ENCODE results near the gene NOD1.
"Not testable (repeated sequence)": the region's sequence is repeated elsewhere in the genome, so short reads cannot be mapped to it uniquely, and the experiment has no call there.

The NOD1 gene

DNA sequence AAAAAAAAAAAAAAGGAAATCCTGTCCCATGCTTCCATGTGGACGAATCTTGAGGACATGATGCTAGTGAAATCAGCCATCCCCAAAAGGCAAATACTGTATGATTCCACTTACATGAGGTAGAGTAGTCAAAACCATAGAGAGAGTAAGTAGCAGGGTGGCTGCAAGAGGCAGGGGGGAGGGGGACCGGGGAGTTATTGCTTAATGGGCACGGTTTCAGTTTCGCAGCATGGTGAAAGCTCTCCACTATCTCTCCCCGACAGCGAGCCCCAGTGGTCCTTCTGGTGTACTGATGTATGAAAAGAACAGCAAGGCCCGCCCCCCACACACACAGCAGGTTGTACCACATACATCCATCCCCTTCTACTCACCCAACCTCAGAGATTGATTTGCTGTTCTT is 32.8 kb downstream of the NOD1 start:
- peak; percentile 68 for DNase-seq

DNA sequence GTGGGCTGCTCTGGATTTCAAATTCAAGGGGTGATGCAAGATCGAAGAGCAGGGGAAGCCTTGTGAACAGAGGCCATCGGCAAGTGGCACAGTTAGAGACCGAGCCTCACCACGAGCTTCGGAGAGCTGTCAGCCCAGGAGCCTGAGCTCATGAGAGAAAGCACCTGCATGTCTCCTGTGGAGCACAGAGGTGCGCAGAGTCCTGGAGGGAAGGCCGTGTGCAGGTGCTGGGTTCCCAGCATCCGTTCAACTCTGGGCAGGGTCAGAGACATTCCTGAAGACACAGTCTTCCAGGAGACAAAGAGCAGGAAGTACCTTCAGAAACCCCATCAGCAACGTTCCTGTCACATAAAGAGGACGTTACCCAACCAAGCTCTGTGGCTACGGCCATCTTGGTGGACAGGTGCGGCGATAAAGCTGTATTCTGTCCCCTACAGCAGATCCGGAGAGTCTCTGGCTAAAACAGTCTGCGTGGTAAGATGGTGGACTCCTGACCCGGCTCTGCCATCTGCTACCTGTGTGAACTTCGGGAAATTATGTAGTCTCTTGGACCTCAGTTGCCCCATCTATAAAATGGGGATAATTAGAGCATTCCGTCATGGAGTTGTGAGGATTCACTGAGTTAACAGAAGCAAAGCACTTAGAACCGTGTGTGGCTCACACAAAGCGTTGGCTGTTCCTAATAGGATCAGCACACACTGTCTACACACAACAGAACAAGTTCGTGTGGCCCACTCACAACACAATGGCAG is 40.6 kb downstream of the NOD1 start:
- DNase-seq, result no peak

DNA sequence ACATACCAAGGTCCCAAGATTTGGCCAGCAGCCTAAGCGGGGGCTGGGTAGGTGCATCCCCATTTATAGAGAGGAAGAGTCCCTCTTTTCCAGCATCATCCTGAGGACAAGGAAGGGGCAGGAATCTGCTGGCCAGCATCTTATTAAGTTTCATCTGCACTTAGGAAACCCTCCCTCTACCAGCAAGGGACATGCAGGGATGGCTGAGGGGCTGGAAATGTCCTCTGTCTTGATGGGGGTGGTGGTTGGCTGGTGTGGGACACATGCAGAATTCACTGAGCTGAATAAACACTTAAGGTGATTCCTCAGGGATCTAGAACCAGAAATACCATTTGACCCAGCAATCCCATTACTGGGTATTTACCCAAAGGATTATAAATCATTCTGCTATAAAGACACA is 42.1 kb downstream of the NOD1 start:
- no peak for DNase-seq

GRCh38 chr7:30436046-30436445 is 42.5 kb downstream of the NOD1 start:
- DNase-seq, result no peak

GRCh38 chr7:30434140-30434799 is 44.3 kb downstream of the NOD1 start:
- no peak for DNase-seq

DNA sequence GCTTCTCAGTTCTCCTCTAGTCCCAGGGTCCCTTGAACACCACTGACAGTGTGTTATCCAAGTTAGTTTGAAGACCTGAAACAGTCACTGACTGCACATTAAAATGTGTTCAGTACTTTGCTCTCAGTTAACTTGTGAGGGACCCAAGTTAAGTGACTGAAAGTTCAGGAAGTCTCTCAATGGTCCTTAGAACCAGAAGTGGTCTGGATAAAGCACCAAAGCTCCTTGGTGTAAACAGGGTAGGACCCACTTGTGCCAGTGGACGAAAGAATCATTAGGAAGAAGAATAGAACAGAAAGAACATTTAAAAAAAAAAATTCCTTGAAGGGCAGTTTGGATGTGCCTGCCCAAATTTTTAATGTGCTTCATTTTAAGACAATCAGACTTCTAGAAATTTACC is 45.1 kb downstream of the NOD1 start:
- no peak for DNase-seq

DNA sequence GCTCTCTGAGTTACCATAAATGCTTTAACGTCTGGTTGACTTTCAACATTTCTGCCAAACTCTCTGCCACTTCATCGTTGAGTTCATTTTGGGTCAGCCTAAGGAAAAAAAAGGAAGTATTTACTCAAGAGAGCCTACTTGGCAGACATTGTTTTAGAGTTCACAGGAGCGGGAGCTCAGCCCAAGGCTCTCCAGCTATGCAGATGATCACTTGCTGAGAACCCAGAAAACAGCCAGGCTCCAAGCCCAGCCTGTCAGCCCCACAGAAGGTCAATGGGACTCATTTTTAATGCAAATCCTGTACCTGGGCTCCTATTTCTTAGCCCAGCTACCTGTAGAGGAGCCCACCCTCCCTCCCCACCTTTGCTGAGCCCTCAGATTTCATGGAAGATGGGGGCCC is 45.5 kb downstream of the NOD1 start:
- DNase-seq, result no peak

GRCh38 chr7:30430777-30431176 is 47.8 kb downstream of the NOD1 start:
- no peak for DNase-seq

DNA sequence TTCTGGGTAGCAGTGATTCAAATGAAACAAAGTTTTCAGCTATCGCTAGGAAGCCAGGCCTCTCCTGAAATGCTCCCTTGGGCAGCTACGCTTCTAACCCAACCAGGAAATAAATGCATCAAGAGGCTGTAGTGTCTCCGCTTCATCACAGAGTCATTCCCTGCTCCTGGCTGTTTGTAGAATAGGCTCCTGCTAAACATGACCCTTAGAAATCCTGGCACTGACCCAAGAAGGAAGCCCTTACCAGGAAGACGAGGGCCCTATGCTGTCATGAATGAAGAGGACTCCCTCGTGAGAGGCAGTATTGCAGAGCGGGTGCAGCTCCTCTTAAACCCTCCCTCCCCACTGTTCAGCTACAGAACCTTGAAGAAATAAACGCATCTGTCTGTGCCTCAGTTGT is 48.3 kb downstream of the NOD1 start:
- no peak for DNase-seq

GRCh38 chr7:30429156-30429530 is 49.4 kb downstream of the NOD1 start:
- no peak for DNase-seq

DNA sequence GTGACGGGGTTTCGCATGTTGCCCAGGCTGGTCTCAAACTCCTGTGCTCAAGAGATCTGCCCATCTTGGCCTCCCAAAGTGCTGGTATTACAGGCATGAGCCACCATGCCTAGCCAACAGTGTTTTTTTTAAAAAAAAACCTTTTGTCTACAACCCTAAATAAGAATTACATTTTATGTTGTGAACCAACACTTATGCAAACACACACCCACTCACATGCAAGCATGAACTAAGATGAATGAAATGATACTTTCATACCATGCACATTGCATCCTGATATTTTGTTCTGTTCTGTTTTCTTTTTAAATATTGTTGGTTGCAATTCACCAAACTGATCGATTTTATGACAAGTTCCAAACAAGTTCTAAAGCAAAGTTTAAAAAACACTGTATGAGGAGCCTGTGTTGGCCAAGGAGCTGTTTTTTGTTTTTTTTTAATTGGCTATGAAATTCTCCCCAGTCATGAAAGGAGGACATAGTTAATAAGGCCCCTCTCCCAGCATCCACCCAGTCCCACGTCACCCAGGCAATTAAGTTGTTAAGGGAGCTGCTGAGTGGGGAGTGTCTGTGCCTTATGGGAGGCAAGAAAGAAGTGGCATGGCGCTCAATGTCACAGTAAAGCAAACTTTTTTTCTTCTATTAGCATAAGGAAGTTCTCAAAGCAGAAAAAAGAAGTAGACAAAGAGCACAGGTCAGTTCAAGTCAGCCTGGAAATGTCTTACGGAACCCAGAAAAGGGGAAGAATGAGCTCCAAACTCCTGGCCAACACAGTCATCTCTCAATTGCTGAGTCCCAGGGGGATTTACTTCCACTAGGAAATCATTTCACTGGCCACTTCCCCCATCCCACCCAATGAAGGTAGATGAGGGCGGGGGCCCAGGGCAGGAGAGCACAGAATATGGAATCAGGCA is 50.1 kb downstream of the NOD1 start:
- DNase-seq, result no peak

- DNase-seq, result no peak
Observed at GRCh38 chr7:30427296-30428070, 51.1 kb downstream of the NOD1 start.

DNA sequence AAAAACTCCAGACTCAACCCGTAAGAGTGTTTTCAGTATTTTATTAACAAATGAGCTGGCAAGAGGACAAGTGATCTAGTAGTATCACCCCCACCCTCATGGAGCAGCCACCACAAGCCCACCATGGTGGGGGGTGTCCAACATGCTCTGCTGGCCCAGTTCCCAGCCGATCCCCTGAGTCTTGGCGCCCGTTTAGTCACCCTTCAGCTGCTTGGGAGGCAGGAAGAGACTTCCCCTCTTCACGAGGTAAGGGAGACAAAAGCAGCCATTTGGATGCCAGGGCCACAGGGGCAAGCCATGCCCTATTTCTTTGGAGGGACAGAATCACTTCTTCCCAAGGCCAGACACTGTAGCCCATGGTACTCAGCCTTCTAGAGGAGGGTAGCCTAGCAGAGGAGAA is 54.1 kb downstream of the NOD1 start:
- no peak for DNase-seq

GRCh38 chr7:30423788-30424505 is 54.6 kb downstream of the NOD1 start:
- DNase-seq, result no peak

GRCh38 chr7:30422922-30423321 is 55.7 kb downstream of the NOD1 start:
- no peak for DNase-seq

DNA sequence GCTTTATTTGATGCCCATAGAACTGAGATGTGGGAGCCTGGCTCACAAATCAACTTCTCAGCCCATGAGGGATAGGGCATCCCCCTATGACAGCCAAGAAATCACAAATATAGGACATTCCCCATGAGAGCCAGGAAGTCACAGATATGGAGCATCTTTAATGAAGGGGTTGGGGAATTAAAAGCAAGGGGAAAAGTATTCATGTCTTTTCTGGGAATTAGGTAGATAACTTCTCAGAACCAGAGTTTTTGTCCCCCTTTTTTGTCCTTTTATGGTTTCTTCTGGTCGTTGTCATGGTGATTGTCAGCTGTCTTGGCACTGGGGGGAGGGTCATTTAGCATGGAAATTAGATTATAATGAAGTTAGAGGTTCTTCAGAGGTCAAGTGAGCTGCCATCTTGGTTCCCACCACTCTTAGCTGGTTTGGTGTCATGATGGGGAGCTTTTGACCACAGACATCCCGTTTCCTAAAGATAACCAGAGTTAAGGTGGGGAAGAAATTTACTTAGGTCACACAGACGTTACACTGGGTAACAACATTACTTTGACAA is 56.9 kb downstream of the NOD1 start:
- DNase-seq, result no peak

DNA sequence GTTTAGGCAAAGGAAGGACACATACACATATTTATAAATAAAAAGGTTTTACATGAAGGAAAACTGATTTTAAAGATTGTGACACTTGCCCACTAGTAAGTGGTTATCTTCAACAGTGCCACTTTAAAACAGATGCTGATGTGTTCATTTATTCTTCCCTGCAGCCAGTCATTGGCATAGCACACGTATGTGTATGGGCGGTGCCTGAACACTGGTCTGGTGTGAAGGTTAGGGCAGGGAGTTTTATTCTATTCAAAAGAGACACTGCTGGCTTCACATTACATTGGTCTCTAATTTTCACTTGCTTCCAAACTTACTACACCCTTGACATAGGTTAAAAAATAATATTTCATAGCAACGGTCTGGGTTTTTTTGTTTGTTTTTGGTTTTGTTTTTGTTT is 57.9 kb downstream of the NOD1 start:
- no peak for DNase-seq

GRCh38 chr7:30420080-30420479 is 58.5 kb downstream of the NOD1 start:
- DNase-seq, result not testable (repeated sequence)

GRCh38 chr7:30413864-30414263 is 64.7 kb downstream of the NOD1 start:
- DNase-seq, result no peak

DNA sequence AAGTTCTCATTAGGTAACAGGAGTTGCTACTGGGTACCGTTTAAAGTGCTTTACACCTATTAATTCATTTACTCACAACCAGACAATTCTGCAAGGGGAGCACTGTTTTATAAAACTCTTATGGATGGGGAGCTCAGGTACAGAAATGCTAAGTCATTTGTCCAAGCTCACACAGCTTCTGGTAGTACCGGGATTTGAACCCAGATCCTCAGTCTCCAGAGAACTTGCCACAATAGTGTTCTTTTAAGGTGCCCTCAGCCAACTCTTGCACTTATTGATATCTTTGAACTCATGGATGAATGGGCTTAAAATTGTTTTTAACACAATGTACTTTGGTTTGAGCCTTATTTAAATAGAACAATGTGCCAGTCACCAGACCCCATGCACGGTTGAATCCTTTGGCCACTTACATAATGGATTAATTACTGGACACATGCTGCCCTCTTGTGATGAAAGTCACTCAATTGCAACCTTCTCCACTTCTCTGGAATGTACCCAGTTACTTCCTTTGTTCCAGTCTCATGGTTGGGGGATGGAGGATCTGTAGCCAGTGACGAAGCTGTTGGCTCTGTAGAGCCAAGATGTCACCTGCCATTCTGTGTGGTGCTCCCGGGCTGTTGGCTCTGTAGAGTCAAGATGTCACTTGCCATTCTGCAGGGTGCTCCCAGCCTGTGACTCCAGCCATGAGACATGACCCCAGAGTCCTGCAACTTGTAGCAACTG is 65.6 kb downstream of the NOD1 start:
- peak; percentile 27 for DNase-seq

- DNase-seq, result no peak
Observed at GRCh38 chr7:30411897-30412296, 66.7 kb downstream of the NOD1 start.

Measured in CD4-positive, alpha-beta T cell treated with Interleukin-6 for 4 hours (primary cell).